WTC11 (cell line): ENCODE measurements around the gene ZFP64. TPM values are rescaled to one million over a fixed set of nuclear protein-coding genes. Genes with fewer than 3 reads are reported as not detected.

ENCODE experiments used
- ATAC-seq: fragments of 200-7000 bp; cut with Tn5 transposase; 2 replicates; pipeline ENCODE4 v1.10.0; 2021; ENCODE audit warnings: mild to moderate bottlenecking, moderate library complexity
- CTCF ChIA-PET: fragments of 300-600 bp; sonication (Branson Sonifier 250); formaldehyde crosslinking; loops from one replicate; lab custom pipeline; 2021; ENCODE audit warnings: antibody characterized with exemption; lab: Charles Lee
- POLR2A ChIA-PET: fragments of 350-600 bp; sonication (Branson Sonifier 250); formaldehyde crosslinking; loops from one replicate; lab custom pipeline; 2021; ENCODE audit warnings: antibody characterized with exemption; lab: Charles Lee
- DNase-seq: peaks from one replicate; pipeline ENCODE4 v3.0.0; 2021; ENCODE audit warnings: low spot score
- H3K27ac Mint-ChIP-seq: 2 replicates; pipeline ENCODE4 v1.8.0; 2021; ENCODE audit warnings: mixed read lengths
- H3K27me3 Mint-ChIP-seq: 2 replicates; pipeline ENCODE4 v1.8.0; 2021; ENCODE audit warnings: low read depth, mild to moderate bottlenecking, moderate library complexity, mixed read lengths
- H3K36me3 Mint-ChIP-seq: 2 replicates; pipeline ENCODE4 v1.8.0; 2021; ENCODE audit warnings: mixed read lengths
- H3K4me1 Mint-ChIP-seq: 2 replicates; pipeline ENCODE4 v1.8.0; 2022; ENCODE audit warnings: mixed read lengths
- H3K4me3 Mint-ChIP-seq: 2 replicates; pipeline ENCODE4 v1.8.0; 2021; ENCODE audit warnings: mild to moderate bottlenecking, moderate library complexity, mixed read lengths
- H3K9me3 Mint-ChIP-seq: 2 replicates; pipeline ENCODE4 v1.8.0; 2021; ENCODE audit warnings: mixed read lengths
- CBFB ChIP-seq: sonication (generic); formaldehyde crosslinking; IDR thresholded peaks from 2 replicates; pipeline ENCODE4 v1.8.1; 2022; ENCODE audit warnings: mild to moderate bottlenecking, low read depth, missing genetic modification reagents
- CREB1 ChIP-seq: sonication (generic); formaldehyde crosslinking; IDR thresholded peaks from 2 replicates; pipeline ENCODE4 v1.8.0; 2023; ENCODE audit warnings: mild to moderate bottlenecking, missing genetic modification reagents
- ELF4 ChIP-seq: sonication (generic); formaldehyde crosslinking; IDR thresholded peaks from 2 replicates; pipeline ENCODE4 v1.8.1; 2022; ENCODE audit warnings: low read depth, mild to moderate bottlenecking, moderate library complexity, missing genetic modification reagents
- GABPB1 ChIP-seq: sonication (generic); formaldehyde crosslinking; IDR thresholded peaks from 2 replicates; pipeline ENCODE4 v1.8.1; 2023; ENCODE audit warnings: mild to moderate bottlenecking, missing genetic modification reagents
- GTF2I ChIP-seq: fragments of 250-450 bp; sonication (Bioruptor Pico); conservative IDR thresholded peaks from 2 replicates; pipeline ENCODE4 v1.4.0; 2021; ENCODE audit warnings: mild to moderate bottlenecking
- KAT7 ChIP-seq: sonication (generic); formaldehyde crosslinking; IDR thresholded peaks from 2 replicates; pipeline ENCODE4 v1.8.1; 2023; ENCODE audit warnings: missing genetic modification reagents, mild to moderate bottlenecking, borderline replicate concordance
- MYBL2 ChIP-seq: sonication (generic); formaldehyde crosslinking; IDR thresholded peaks from 2 replicates; pipeline ENCODE4 v1.8.1; 2023; ENCODE audit warnings: mild to moderate bottlenecking, moderate library complexity, missing genetic modification reagents
- NR3C1 ChIP-seq: sonication (generic); formaldehyde crosslinking; conservative IDR thresholded peaks from 2 replicates; pipeline ENCODE4 v1.8.1; 2023; ENCODE audit warnings: low read depth, mild to moderate bottlenecking, missing genetic modification reagents
- PREB ChIP-seq: sonication (generic); formaldehyde crosslinking; IDR thresholded peaks from 2 replicates; pipeline ENCODE4 v1.8.1; 2022; ENCODE audit warnings: mild to moderate bottlenecking, missing genetic modification reagents, moderate library complexity, borderline replicate concordance
- PRRX2 ChIP-seq: fragments of 250-450 bp; sonication (Bioruptor Pico); IDR thresholded peaks from 2 replicates; pipeline ENCODE4 v1.8.0; 2021; ENCODE audit warnings: mild to moderate bottlenecking
- STAT6 ChIP-seq: sonication (generic); formaldehyde crosslinking; conservative IDR thresholded peaks from 2 replicates; pipeline ENCODE4 v1.8.1; 2023; ENCODE audit warnings: mild to moderate bottlenecking, low read depth, missing genetic modification reagents, moderate library complexity
- TP53 ChIP-seq: sonication (generic); formaldehyde crosslinking; IDR thresholded peaks from 2 replicates; pipeline ENCODE4 v1.8.1; 2023; ENCODE audit warnings: mild to moderate bottlenecking, missing genetic modification reagents
- ZNF138 ChIP-seq: sonication (generic); formaldehyde crosslinking; conservative IDR thresholded peaks from 2 replicates; pipeline ENCODE4 v1.8.1; 2022; ENCODE audit warnings: mild to moderate bottlenecking, moderate library complexity, missing genetic modification reagents
- ZNF281 ChIP-seq: sonication (generic); formaldehyde crosslinking; IDR thresholded peaks from 2 replicates; pipeline ENCODE4 v1.8.0; 2023; ENCODE audit warnings: mild to moderate bottlenecking, missing genetic modification reagents
- ZNF423 ChIP-seq: fragments of 250-450 bp; sonication (Bioruptor Pico); IDR thresholded peaks from 2 replicates; pipeline ENCODE4 v2.1.2; 2022; ENCODE audit warnings: mild to moderate bottlenecking, moderate library complexity
- ZNF512 ChIP-seq: sonication (generic); formaldehyde crosslinking; IDR thresholded peaks from 2 replicates; pipeline ENCODE4 v1.8.1; 2022; ENCODE audit warnings: missing genetic modification reagents, borderline replicate concordance
- ZNF532 ChIP-seq: fragments of 250-450 bp; sonication (Bioruptor Pico); IDR thresholded peaks from 2 replicates; pipeline ENCODE4 v1.9.0; 2021; ENCODE audit warnings: mild to moderate bottlenecking, borderline replicate concordance
- total RNA-seq: library from RNA; stranded (reverse); gene quantifications from 3 replicates; pipeline ENCODE4 v1.2.3, GENCODE V29; 2021
- TF ChIP-seq, protein P1 (sequence below): fragments of 250-450 bp; sonication (Bioruptor Pico); conservative IDR thresholded peaks from 2 replicates; pipeline ENCODE4 v1.9.0; 2021; ENCODE audit warnings: mild to moderate bottlenecking
- TF ChIP-seq, protein P2 (sequence below): fragments of 200-600 bp; IDR thresholded peaks from 2 replicates; pipeline ENCODE4 v1.8.0; 2022; ENCODE audit warnings: antibody characterized with exemption

The ZFP64 gene
- total RNA-seq, 1 experiment from 2014 or later = 26.1 TPM

DNA sequence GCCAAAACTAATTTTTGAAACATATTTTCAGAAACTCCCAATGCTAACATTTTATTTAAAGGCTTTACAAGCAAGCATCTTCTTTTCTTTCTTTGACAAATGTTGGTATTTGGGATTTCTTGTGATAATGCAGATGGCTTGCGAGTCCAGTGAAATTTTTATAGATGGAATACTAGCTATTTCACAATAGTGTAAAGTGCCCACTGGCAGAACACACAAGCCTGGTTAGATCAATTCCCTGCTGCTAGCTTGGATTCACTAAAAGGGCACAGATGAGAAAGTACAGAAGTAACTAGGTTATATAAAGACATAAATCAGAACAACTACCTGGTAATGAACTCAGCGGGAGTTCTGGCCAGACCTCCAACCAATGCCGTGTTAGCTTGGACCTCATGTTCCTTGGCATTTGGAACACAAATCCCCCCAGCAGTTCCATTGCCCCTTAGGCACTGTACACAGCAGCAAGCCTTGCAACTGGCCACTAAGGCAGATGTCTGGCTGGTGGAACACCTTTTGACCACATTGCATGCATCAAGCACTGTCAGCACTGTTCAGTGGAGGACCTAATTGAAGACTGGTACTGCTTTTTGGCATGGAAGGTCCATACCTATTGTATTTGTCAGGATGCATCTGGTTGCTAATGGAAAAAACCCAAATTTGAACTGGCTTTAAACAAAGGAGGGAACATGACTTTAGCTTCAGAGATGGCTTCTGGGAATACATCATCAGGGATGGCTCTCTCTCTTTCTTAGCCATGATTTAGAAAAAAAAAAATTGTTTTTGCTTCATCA, 15.6 kb upstream of the ZFP64 start:
- ATAC-seq (no peak), DNase-seq (no peak)
- Mint-ChIP-seq H3K27me3 (no peaks in the 10 kb centered on the region), H3K9me3 (peaks cover 16% of the 10 kb centered on the region), H3K4me3 (no peak overlapping the region), H3K36me3 (no peaks in the 10 kb centered on the region), H3K4me1 (peaks cover 24% of the 10 kb centered on the region), H3K27ac (no peak overlapping the region)
- POLR2A ChIA-PET = interaction anchor here (0.6 kb wide), 1 partner anchor 30 kb away, joined by 3 read pairs; no protein-coding TSS in a partner anchor
- CTCF ChIA-PET = no interaction called here
- TF ChIP-seq ZNF532 (no peak), STAT6 (no peak), MYBL2 (no peak), ELF4 (no peak), ZNF138 (CRISPR knock-in tag) (no peak), NR3C1 (CRISPR knock-in tag) (no peak), TP53 (CRISPR knock-in tag) (no peak), GTF2I (CRISPR knock-in tag) (no peak), CREB1 (CRISPR knock-in tag) (no peak), ZNF423 (CRISPR knock-in tag) (no peak), GABPB1 (no peak), CBFB (CRISPR knock-in tag) (no peak), KAT7 (no peak), PRRX2 (CRISPR knock-in tag) (no peak), PREB (CRISPR knock-in tag) (no peak), ZNF281 (CRISPR knock-in tag) (no peak), ZNF512 (CRISPR knock-in tag) (no peak)
- TF ChIP-seq, protein P1, sequence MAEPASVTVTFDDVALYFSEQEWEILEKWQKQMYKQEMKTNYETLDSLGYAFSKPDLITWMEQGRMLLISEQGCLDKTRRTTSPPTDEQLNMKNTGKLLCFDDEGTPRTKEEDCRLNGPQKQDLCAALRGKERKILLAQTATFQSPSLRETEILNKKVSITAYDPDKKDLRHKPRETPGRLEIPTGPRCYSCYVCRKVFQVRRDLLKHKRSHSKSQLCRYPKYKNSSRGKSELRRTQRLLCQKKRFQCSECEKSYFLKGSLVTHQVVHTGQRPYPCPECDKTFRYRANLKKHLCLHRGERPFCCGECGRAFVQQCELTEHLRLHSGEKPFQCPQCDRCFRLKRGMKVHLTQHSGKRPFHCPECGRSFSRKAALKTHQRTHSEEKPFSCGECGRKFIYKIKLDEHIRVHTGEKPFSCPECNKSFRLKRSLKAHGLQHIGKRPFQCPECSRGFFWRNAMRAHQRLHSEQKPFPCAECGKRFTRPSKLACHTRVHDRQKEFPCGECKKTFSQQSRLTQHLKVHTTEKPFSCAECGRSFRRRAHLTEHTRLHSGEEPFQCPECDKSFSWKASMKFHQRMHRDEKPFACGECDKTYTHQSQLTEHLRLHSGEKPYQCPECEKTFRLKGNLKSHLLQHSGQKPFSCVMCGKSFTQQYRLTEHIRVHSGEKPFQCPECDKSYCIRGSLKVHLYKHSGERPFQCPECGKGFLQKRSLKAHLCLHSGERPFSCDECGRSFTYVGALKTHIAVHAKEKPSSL (CRISPR knock-in tag) = no peak
- TF ChIP-seq, protein P2, sequence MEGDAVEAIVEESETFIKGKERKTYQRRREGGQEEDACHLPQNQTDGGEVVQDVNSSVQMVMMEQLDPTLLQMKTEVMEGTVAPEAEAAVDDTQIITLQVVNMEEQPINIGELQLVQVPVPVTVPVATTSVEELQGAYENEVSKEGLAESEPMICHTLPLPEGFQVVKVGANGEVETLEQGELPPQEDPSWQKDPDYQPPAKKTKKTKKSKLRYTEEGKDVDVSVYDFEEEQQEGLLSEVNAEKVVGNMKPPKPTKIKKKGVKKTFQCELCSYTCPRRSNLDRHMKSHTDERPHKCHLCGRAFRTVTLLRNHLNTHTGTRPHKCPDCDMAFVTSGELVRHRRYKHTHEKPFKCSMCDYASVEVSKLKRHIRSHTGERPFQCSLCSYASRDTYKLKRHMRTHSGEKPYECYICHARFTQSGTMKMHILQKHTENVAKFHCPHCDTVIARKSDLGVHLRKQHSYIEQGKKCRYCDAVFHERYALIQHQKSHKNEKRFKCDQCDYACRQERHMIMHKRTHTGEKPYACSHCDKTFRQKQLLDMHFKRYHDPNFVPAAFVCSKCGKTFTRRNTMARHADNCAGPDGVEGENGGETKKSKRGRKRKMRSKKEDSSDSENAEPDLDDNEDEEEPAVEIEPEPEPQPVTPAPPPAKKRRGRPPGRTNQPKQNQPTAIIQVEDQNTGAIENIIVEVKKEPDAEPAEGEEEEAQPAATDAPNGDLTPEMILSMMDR = no peak
